DND-41 (cell line): ENCODE results near the gene DDX47.

ENCODE experiments used
- ATAC-seq: fragments of 200-7000 bp; cut with Tn5 transposase; 3 replicates; pipeline ENCODE4 v1.9.1; 2021; ENCODE audit warnings: low read depth; ENCODE audit not compliant: insufficient read depth
- DNase-seq: peaks from one replicate; pipeline ENCODE4 v3.0.0-alpha.2; 2020
- H2AFZ ChIP-seq: 2 replicates; pipeline ENCODE4 v1.6.0; 2012; ENCODE audit warnings: low read depth, low read length
- H3K27ac ChIP-seq: 2 replicates; pipeline ENCODE4 v1.5.1; 2012; ENCODE audit warnings: low read length, inconsistent platforms
- H3K27me3 ChIP-seq: fragments of 200-600 bp; sonication (generic); 2 replicates; pipeline ENCODE4 v1.6.0; 2012; ENCODE audit warnings: low read length, mild to moderate bottlenecking, inconsistent platforms; ENCODE audit not compliant: insufficient read depth, poor library complexity
- H3K36me3 ChIP-seq: 2 replicates; pipeline ENCODE4 v1.5.1; 2012; ENCODE audit warnings: low read length, inconsistent platforms; ENCODE audit not compliant: insufficient read depth
- H3K4me1 ChIP-seq: 2 replicates; pipeline ENCODE4 v1.5.1; 2012; ENCODE audit warnings: mild to moderate bottlenecking, low read length; ENCODE audit not compliant: insufficient read depth
- H3K4me2 ChIP-seq: 2 replicates; pipeline ENCODE4 v1.6.0; 2012; ENCODE audit warnings: mild to moderate bottlenecking, moderate library complexity, low read length, inconsistent platforms; ENCODE audit not compliant: insufficient read depth
- H3K4me3 ChIP-seq, 2 experiments: fragments of 200-600 bp in 1 of 2; shearing (Covaris generic) in 1 of 2; 2 replicates each; pipeline ENCODE4 v1.5.1; 2012 to 2016; ENCODE audit warnings: inconsistent platforms in 2 of 2, low read length in 2 of 2, mild to moderate bottlenecking in 2 of 2, low read depth in 1 of 2, moderate library complexity in 1 of 2
- H3K79me2 ChIP-seq: 2 replicates; pipeline ENCODE4 v1.6.0; 2012; ENCODE audit warnings: low read length, inconsistent platforms; ENCODE audit not compliant: insufficient read depth
- H3K9ac ChIP-seq: 2 replicates; pipeline ENCODE4 v1.6.0; 2012; ENCODE audit warnings: low read depth, mild to moderate bottlenecking, inconsistent platforms, low read length, moderate library complexity
- H3K9me3 ChIP-seq: 2 replicates; pipeline ENCODE4 v1.5.1; 2012; ENCODE audit warnings: low read length, moderate library complexity, mild to moderate bottlenecking, inconsistent platforms; ENCODE audit not compliant: insufficient read depth, severe bottlenecking
- H4K20me1 ChIP-seq: 2 replicates; pipeline ENCODE4 v1.6.0; 2012; ENCODE audit warnings: low read length; ENCODE audit not compliant: insufficient read depth
- CTCF ChIP-seq: IDR thresholded peaks from 2 replicates; pipeline ENCODE4 v1.5.1; 2012; ENCODE audit warnings: borderline replicate concordance, low read length, moderate library complexity, mild to moderate bottlenecking; ENCODE audit not compliant: poor library complexity, severe bottlenecking; ENCODE audit errors: extremely low read depth
- EZH2 ChIP-seq: IDR thresholded peaks from 3 replicates; pipeline ENCODE4 v1.6.1; 2012; ENCODE audit warnings: borderline replicate concordance, low read depth, mild to moderate bottlenecking, moderate library complexity, low read length, inconsistent platforms; ENCODE audit not compliant: severe bottlenecking

The DDX47 gene

DNA sequence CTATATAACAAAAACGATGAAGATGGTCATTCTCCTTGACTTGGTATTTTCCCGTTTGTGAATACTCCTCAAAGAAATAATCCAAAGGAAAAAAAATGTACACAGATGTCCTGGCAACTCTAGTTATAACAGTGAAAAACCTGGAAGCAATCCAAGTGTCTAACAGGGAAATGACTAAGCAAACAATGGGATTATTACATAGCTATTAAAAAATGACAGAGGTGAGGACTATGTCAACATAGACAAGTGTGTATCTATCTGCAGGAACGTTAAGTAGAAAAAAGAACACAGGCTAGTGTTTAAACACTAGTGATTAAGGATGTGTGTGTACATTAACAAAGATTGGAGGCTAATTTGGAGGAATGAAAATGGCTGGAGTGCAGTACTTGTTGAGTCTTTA, 33.6 kb upstream of the DDX47 start:
- H3K4me1 ChIP-seq: no peaks in the 10 kb centered on the region
- H3K4me3 ChIP-seq: no peak overlapping the region
- H3K79me2 ChIP-seq: no peaks in the 10 kb centered on the region
- H3K4me2 ChIP-seq: no peak overlapping the region
- no peaks in the 10 kb centered on the region for H3K27me3 ChIP-seq
- no peak overlapping the region for H3K9ac ChIP-seq
- no peaks in the 10 kb centered on the region for H3K36me3 ChIP-seq
- no peak for ATAC-seq
- TF ChIP-seq EZH2: no peak
- no peak for TF ChIP-seq CTCF
- H2AFZ ChIP-seq: no peak overlapping the region
- no peak for DNase-seq
- no peaks in the 10 kb centered on the region for H4K20me1 ChIP-seq
- no peaks in the 10 kb centered on the region for H3K9me3 ChIP-seq
- H3K27ac ChIP-seq: no peak overlapping the region

GRCh38 chr12:12784116-12784515, 29.0 kb upstream of the DDX47 start:
- H3K27ac ChIP-seq: no peak overlapping the region
- H3K79me2 ChIP-seq: peaks cover 7% of the 10 kb centered on the region
- H3K9me3 ChIP-seq: no peaks in the 10 kb centered on the region
- H3K4me3 ChIP-seq: no peak overlapping the region
- DNase-seq: no peak
- H3K36me3 ChIP-seq: no peaks in the 10 kb centered on the region
- H4K20me1 ChIP-seq: no peaks in the 10 kb centered on the region
- H2AFZ ChIP-seq: no peak overlapping the region
- no peaks in the 10 kb centered on the region for H3K27me3 ChIP-seq
- H3K4me1 ChIP-seq: peaks cover 40% of the 10 kb centered on the region
- TF ChIP-seq CTCF (no peak), EZH2 (no peak)
- no peak overlapping the region for H3K9ac ChIP-seq
- ATAC-seq: no peak
- H3K4me2 ChIP-seq: no peak overlapping the region

DNA sequence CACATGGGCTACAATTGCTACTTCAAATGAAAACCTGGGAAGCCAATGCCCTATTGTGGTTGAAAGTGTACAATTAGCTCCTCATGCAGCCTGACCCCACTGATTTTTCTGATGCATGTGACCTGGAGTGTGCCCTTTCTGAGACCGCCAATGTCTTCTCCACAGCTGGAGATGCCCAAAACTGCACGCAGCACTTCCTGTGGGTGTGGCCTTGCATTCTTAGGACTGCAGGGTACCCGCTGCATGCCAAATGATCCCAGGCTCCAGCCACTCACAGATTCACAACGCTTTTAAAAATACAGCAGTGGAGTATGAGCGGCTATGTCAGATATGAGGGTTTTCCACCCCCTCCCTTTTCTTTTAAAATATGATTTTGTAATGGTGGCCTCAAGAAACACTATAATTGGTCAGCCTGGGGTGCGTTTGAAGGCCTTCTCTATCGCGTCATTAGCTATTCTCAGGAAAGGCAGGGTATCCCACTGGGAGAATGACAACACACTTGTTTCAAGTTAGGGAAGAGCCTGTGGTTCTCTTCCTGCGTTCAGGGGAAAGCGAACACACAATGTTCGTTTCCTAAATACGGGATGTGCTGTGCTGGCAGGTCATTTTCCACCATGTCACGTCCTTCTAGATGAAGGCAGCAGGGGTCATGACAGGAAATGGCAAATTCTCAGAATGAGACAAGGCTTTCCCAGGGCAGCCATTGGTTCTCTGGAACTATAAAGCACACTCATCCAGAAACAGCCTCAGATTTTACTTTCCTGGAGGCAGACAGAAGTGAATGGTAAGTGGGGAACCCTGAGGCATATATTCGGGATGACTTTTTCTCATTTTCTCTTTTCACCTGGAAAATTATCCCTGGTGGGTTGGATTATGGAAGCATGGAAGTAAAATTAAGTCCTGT, 28.0 kb upstream of the DDX47 start, which contains the start of gene APOLD1:
APOLD1 (plus strand) TSS at position 749 of the 904 bp plus-strand sequence; CDS start at position 782, 33 bp downstream.
- peak within 1 kb of the TSS; percentile 99 for H2AFZ ChIP-seq
- peak within 1 kb of the TSS; percentile 99 for H3K4me2 ChIP-seq
- DNase-seq (peak; percentile 34), ATAC-seq (no peak)
- peak within 1 kb of the TSS; percentile 87 for H3K9ac ChIP-seq
- no peaks in the 10 kb centered on the region for H4K20me1 ChIP-seq
- H3K27me3 ChIP-seq: no peaks in the 10 kb centered on the region
- no peaks in the 10 kb centered on the region for H3K36me3 ChIP-seq
- peaks cover 40% of the 10 kb centered on the region for H3K4me1 ChIP-seq
- no peaks in the 10 kb centered on the region for H3K9me3 ChIP-seq
- TF ChIP-seq CTCF (no peak), EZH2 (no peak)
- H3K27ac ChIP-seq: peak within 1 kb of the TSS; percentile 91
- peaks cover 7% of the 10 kb centered on the region for H3K79me2 ChIP-seq
- H3K4me3 ChIP-seq: peak within 1 kb of the TSS; percentile 56 to 81
